GM10266 (cell line): ENCODE results near the gene NECTIN2.
A peak's percentile ranks its signal among the peaks of the same experiment; 100 is the strongest.

Source experiments
- DNase-seq: peaks from one replicate; pipeline ENCODE4 v3.0.0; 2012; ENCODE audit errors: extremely low spot score
- TF ChIP-seq, protein P1 (sequence below): IDR thresholded peaks from 2 replicates; pipeline ENCODE4 v1.5.1; 2012; ENCODE audit warnings: mild to moderate bottlenecking, low read depth; ENCODE audit not compliant: control insufficient read depth, insufficient read depth; ENCODE audit errors: missing control alignments

Gene NECTIN2

DNA sequence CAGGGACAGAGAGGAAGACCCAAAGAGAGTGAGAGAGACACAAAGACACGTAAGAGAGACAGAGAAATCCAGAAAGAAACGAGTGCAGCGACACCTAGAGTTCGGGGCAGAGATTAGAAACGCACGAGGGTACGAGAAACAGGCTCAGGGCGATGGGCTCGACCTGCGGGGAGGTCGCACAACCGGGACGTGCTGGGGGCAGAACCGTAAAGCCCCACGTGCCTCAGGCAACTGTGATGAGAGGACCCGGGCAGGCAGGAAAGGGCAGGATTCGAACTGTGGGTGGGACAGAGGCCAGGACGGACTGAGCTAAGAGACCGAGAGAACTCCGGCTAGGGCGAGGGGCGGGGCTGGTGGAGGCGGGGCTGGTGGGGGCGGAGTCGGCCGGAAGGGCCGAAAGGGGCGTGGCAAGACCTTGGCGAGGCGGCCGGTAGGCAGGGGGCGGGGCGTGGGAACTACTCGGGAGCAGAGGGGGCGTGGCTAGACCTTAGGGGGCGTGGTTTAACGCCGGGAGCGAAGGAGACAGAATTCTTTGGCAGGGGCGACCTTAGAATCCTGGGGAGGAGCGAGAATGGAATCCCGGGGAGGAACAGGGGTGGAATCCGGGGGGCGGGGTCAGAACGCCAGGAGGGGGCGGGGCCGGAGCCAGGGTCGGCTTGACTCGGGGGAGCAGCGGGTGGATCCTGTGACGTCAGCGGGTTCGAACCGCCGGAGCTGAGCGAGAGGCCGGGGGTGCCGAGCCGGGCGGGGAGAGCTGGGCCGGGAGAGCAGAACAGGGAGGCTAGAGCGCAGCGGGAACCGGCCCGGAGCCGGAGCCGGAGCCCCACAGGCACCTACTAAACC lies at the start of gene NECTIN2:
NECTIN2 (plus strand) TSS at position 686 of the 843 bp plus-strand sequence. CDS start 229 bp downstream, outside the sequence.
- TF ChIP-seq, protein P1, sequence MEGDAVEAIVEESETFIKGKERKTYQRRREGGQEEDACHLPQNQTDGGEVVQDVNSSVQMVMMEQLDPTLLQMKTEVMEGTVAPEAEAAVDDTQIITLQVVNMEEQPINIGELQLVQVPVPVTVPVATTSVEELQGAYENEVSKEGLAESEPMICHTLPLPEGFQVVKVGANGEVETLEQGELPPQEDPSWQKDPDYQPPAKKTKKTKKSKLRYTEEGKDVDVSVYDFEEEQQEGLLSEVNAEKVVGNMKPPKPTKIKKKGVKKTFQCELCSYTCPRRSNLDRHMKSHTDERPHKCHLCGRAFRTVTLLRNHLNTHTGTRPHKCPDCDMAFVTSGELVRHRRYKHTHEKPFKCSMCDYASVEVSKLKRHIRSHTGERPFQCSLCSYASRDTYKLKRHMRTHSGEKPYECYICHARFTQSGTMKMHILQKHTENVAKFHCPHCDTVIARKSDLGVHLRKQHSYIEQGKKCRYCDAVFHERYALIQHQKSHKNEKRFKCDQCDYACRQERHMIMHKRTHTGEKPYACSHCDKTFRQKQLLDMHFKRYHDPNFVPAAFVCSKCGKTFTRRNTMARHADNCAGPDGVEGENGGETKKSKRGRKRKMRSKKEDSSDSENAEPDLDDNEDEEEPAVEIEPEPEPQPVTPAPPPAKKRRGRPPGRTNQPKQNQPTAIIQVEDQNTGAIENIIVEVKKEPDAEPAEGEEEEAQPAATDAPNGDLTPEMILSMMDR: peak; percentile 59
- DNase-seq: peak; percentile 100

DNA sequence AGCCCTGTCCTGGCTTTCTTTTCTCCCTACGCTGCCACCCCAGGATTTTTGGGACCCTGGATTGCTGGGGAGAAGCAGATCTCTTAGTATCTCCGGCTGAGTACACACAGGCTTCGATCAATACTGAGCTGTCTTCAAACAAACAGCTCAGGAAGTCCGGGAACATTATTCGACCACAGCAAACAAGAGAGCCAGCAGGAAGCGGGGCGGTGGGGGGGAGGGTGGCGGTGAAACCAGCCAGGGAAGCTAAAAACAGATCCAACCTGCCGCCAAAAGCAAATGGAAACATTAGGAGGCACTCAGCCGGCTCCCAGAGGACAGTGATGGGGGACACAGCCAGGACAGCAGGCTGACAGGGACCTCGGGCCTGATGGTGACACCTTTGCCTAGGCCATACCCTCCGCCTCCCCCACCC lies 49.4 kb upstream of the NECTIN2 start:
- TF ChIP-seq, protein P1: no peak
- no peak for DNase-seq

DNA sequence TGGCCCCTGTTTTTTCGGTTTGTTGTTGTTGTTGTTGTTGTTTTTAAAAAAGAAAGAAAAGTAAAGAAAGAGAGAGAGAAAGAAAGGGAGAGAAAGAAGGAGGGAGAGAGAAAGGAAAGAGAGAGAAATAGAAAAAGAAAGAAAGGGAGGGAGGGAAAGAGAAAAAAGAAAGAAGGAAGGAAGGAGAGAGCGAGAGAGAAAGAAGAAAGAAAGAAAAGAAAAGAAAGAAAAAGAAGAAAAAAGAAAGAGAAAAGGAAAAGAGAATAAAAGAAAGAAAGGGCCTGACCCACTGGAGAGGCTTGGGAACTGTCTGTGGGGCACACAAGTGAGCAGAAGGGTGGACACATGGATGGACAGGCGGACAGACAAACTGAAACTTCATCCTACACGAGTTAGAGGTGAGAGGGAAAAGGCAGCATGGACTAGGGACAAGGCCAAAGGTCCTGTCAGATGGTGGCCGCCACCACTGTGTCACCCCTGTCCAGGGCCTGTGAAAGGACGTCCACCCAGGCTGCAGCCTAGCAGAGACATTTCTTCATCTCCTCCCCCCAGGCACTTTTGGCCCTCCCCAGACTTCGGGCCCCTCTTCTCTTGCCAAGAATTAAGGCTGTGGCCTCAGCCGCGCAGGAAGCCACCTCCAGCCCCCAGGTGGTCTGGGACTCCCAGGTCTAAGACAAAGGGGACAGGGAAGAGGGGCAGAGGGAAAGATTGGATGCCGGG lies 46.3 kb upstream of the NECTIN2 start:
- TF ChIP-seq, protein P1: no peak

DNA sequence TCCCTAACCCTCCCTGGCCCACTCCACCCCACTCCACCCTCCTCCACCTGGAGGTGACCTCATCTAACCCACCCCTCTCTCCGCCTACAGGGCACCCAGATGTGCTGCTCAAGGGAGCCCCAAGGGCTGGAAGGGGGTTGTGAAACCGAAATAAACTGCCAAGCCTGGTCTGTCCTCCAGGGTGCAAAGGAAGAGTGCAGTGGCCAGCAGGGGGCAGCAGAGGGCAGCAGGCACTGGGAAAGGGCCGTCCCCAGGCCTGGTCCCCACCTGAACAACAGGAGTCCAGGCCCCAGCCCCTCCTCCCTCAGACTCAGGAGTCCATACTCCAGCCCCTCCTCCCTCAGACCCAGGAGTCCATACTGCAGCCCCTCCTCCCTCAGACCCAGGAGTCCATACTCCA lies 45.6 kb upstream of the NECTIN2 start:
- TF ChIP-seq, protein P1: peak; percentile 98
- DNase-seq: peak; percentile 92

More for the DNA sequence above, 46.3 kb upstream of the NECTIN2 start:
- no peak for DNase-seq

DNA sequence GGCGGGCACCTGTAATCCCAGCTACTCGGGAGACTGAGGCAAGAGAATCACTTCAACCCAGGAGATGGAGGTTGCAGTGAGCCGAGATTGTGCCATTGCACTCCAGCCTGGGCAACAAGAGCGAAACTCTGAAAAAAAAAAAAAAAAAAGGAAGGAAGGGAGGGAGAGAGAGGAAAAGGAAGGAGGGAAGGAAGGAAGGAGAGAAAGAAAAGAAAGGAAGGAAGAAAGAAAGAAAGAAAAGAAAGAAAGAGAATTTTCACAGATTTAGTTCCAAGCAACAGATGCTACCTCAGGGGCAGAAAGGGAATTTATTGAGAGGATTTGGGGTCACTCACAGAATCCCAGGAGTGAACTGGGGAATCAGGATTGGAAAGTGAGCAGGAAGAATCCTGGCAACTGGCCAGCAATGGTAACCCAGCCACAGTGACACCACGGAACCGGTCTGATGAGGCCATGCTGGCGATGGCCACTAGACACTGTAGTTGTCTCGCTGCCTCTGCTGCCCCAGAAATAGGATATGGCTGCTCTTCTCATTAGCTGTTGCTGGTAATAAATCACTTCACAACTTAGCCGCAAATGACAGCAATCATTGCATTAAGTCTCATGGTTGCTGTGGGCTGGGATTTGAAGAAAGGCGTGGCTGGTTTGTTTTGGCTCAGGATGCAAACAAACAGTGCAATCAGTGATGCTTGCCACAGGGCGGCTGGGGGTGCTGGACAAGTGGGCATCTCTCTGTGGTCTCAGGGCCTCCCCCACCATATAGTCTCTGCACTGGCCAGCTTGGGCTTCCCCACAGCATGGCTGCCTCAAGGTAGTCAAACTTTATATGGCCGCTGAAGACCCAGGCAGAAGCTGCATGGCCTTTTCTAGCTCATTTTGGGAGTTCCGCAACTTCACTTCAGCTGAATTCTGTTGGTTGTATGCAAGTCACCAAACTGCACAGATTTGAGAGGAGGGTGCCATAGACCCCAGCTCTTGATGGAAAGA lies 42.4 kb upstream of the NECTIN2 start:
- TF ChIP-seq, protein P1: no peak
- no peak for DNase-seq

DNA sequence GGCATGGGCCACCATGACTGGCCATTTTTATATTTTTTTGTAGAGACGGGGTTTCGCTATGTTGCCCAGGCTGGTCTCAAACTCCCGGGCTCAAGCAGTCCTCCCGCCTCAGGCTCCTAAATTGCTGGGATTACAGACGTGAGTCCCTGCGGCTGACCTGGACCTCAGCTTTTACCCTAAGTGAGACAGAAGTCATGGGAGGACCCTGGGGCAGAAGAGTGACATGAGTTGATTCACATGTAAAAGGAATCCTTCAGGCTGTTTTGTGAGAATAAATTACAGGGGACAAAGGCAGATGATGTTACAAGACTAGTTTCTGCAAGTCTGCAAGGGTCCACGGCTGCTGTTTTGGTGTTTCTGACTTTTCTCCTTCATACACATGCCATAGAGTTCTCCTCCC lies 39.8 kb upstream of the NECTIN2 start:
- no peak for DNase-seq
- TF ChIP-seq, protein P1: no peak
